Sigmoid colon (tissue), 4 donors: ENCODE results near the gene ARHGAP40.

Experiments
- CTCF ChIP-seq, 4 experiments: fragments of 450-650 bp in 3 of 4; fragments of 200-600 bp in 1 of 4; IDR thresholded peaks; one replicate each; pipeline ENCODE4 v1.5.1; 2016 to 2019; ENCODE audit warnings: antibody characterized with exemption in 4 of 4, mild to moderate bottlenecking in 3 of 4, moderate library complexity in 2 of 4
- EP300 ChIP-seq, 4 donors: sonication (generic); formaldehyde crosslinking; IDR thresholded peaks; one replicate each; pipeline ENCODE4 v1.6.1; 2017; ENCODE audit warnings: antibody characterized with exemption in 4 of 4
- POLR2A ChIP-seq, 2 donors: fragments of 450-650 bp; IDR thresholded peaks; one replicate each; pipeline ENCODE4 v1.6.1; 2016; ENCODE audit warnings: antibody characterized with exemption in 2 of 2, mild to moderate bottlenecking in 2 of 2, moderate library complexity in 2 of 2
- POLR2AphosphoS5 ChIP-seq, 4 donors: sonication (generic); formaldehyde crosslinking; IDR thresholded peaks; one replicate each; pipeline ENCODE4 v1.6.1; 2017; ENCODE audit warnings: antibody characterized with exemption in 4 of 4

GRCh38 chr20:38564680-38565079 lies 36.9 kb upstream of the ARHGAP40 start:
- no peak for TF ChIP-seq EP300 (IDR thresholded peaks at IDR 0.05)
- no peak for TF ChIP-seq CTCF (IDR thresholded peaks at IDR 0.05)
- no peak for TF ChIP-seq POLR2A (IDR thresholded peaks at IDR 0.05)
- no peak for TF ChIP-seq POLR2AphosphoS5 (IDR thresholded peaks at IDR 0.05)
